ENCODE data around the gene RABGAP1L. TPM values are rescaled to one million over a fixed set of nuclear protein-coding genes. Genes with fewer than 3 reads are reported as not detected.

The RABGAP1L gene
- total and polyA plus RNA-seq, 2 donors (not counting 3 experiments of a cell fraction or from before 2014, with no cell fraction given): 6.4 to 22.2 TPM

GRCh38 chr1:174445351-174445750 lies 286.0 kb downstream of the RABGAP1L start:
- Histone ChIP-seq H3K79me2 (ENCODE audit: control insufficient read depth, insufficient read depth, low read length) (no peaks in the 10 kb centered on the region), H3K36me3 (ENCODE audit: control insufficient read depth in 2 of 2, extremely low read depth in 1 of 2, insufficient read depth in 2 of 2, low read length in 2 of 2) (no peaks in the 10 kb centered on the region), H3K4me1 (ENCODE audit: control insufficient read depth, extremely low read depth, insufficient read depth, low read length) (no peaks in the 10 kb centered on the region), H3K4me3 (replicated peaks in 1 of 3; ENCODE audit: insufficient read depth in 1 of 3, low read depth in 1 of 3, low read length in 3 of 3) (no peak overlapping the region), H2AFZ (ENCODE audit: low read depth, low read length) (no peak overlapping the region), H3K9me1 (replicated peaks; ENCODE audit: control insufficient read depth, extremely low read depth, insufficient read depth, low read length) (no peaks in the 10 kb centered on the region), H3K4me2 (ENCODE audit: insufficient read depth, low read length) (no peak overlapping the region), H3K9ac (replicated peaks; ENCODE audit: extremely low read depth, insufficient read depth, low read length) (no peak overlapping the region), H4K20me1 (replicated peaks; ENCODE audit: control insufficient read depth, extremely low read depth, insufficient read depth, low read length) (no peaks in the 10 kb centered on the region), H3K9me3 (replicated peaks; ENCODE audit: control insufficient read depth, insufficient read depth, low read length) (no peaks in the 10 kb centered on the region), H3K27ac (ENCODE audit: insufficient read depth, low read depth, low read length) (no peak overlapping the region), H3K27me3 (ENCODE audit: control insufficient read depth in 2 of 2, insufficient read depth in 2 of 2, low read length in 2 of 2) (no peaks in the 10 kb centered on the region)
- dilution Hi-C loops (cut with MboI; ENCODE audit: extremely low pct_ligation_motif_present, low sequenced_read_pairs) (no loop called here), intact Hi-C loops (cut with micrococcal nuclease) (no loop called here)
- POLR2A ChIA-PET: no interaction called here
- no TSS peak for BruUV-seq (replicated peaks)
- CTCF ChIA-PET: no interaction called here
- TF ChIP-seq JUN (IDR thresholded peaks at IDR 0.05; ENCODE audit: borderline replicate concordance, insufficient read depth, insufficient read length, low read depth): no peak
- no peak for TF ChIP-seq MYC (IDR thresholded peaks at IDR 0.05; ENCODE audit: low read depth, low read length)
- TF ChIP-seq GATA2 (IDR thresholded peaks at IDR 0.05; ENCODE audit: insufficient read depth, insufficient read length, low read depth, low read length): no peak
- no peak for TF ChIP-seq EZH2 (IDR thresholded peaks at IDR 0.05; ENCODE audit: borderline replicate concordance, low read depth, low read length, severe bottlenecking)
- no peak for TF ChIP-seq FOS (IDR thresholded peaks at IDR 0.05; ENCODE audit: borderline replicate concordance, insufficient read depth, low read length)
- no peak for TF ChIP-seq CTCF (IDR thresholded peaks at IDR 0.05; ENCODE audit: extremely low read depth in 1 of 2, insufficient read depth in 1 of 2, low read depth in 1 of 2, low read length in 2 of 2)
- TF ChIP-seq POLR2A (IDR thresholded peaks at IDR 0.05; ENCODE audit: low read depth, low read length): no peak
- TF ChIP-seq, protein P1, sequence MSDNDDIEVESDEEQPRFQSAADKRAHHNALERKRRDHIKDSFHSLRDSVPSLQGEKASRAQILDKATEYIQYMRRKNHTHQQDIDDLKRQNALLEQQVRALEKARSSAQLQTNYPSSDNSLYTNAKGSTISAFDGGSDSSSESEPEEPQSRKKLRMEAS (IDR thresholded peaks at IDR 0.05; ENCODE audit: insufficient read depth, insufficient read length): no peak
- TF ChIP-seq POLR2AphosphoS5 (IDR thresholded peaks at IDR 0.05; ENCODE audit: insufficient read depth, low read depth, low read length): no peak
- no peak for DNase-seq (ENCODE audit: low read depth, low spot score)
- no peak for FAIRE-seq

All from endothelial cell of umbilical vein (primary cell).